Right cardiac atrium (tissue), 5 donors: ENCODE data around the gene NPS. TPM values are rescaled to one million over a fixed set of nuclear protein-coding genes. Genes with fewer than 3 reads are reported as not detected.

Source experiments
- ATAC-seq, 2 donors: fragments of 200-7000 bp; cut with Tn5 transposase; one replicate each; pipeline versions ENCODE4 v1.8.0 to v1.9.1; 2020; ENCODE audit warnings: moderate library complexity in 2 of 2, mild to moderate bottlenecking in 1 of 2
- DNase-seq, 3 donors: peaks; one replicate each; pipeline ENCODE4 v3.0.0-alpha.2; 2020
- H3K27ac ChIP-seq: one replicate; pipeline ENCODE4 v1.5.1; 2013; ENCODE audit warnings: mild to moderate bottlenecking, low read length, control low read depth, moderate library complexity
- H3K27me3 ChIP-seq: one replicate; pipeline ENCODE4 v1.6.1; 2013; ENCODE audit not compliant: control insufficient read depth, insufficient read depth
- H3K4me1 ChIP-seq: one replicate; pipeline ENCODE4 v1.6.1; 2013; ENCODE audit warnings: low read length; ENCODE audit not compliant: control insufficient read depth, insufficient read depth
- H3K4me3 ChIP-seq: one replicate; pipeline ENCODE4 v1.5.1; 2013; ENCODE audit warnings: low read length, control low read depth
- H3K9me3 ChIP-seq: one replicate; pipeline ENCODE4 v1.6.1; 2013; ENCODE audit warnings: low read length; ENCODE audit not compliant: control insufficient read depth
- WGBS: extraction: QIAGEN DNeasy Blood & Tissue Kit; methylation state at CpG from one replicate; pipeline ENCODE4 v1.1.7; 2013; 5-methylcytosine and 5-hydroxymethylcytosine counted together
- intact Hi-C, 4 donors: fragments of 100-400 bp; cut with DNase I; formaldehyde crosslinking; loops; one replicate each; pipeline versions ENCODE4 v1.11.0 to v1.14.0; 2022 to 2023
- long read RNA-seq, 4 donors: library from polyadenylated mRNA; unstranded; transcript quantifications; one replicate each; pipeline ENCODE4 v2.0.0, GENCODE V29; 2020 to 2021
- polyA plus RNA-seq: library from polyadenylated mRNA; stranded (reverse); fragments of 200-250 nt; gene quantifications from one replicate; pipeline ENCODE4 v1.2.3, GENCODE V29; 2013
- total RNA-seq, 4 donors: library from RNA; stranded (reverse); fragmentation: NEBNext Ultra II Directional; extraction: Animal tissue kit (Norgen Biotek cat#: 25700); gene quantifications; one replicate each; pipeline ENCODE4 v1.2.1, GENCODE V29; 2021
- donor health status: healthy with polysubstance abuse.
- donor health status: DM: no; HTN: yes; CAD: no.
- donor health status: DM: no; HTN: no; CAD: no.
- donor health status: DM: no; HTN: yes; CAD: no; lungs with severe emphysema.
- donor health status: DM: yes; HTN: yes; CAD: no.

NPS gene, protein sequence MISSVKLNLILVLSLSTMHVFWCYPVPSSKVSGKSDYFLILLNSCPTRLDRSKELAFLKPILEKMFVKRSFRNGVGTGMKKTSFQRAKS
- total RNA-seq (not detected), polyA plus RNA-seq (not detected)
- long read RNA-seq, donor 1: 0 reads
- long read RNA-seq, donor 2: 0 reads
- long read RNA-seq, donor 3: 0 reads
- long read RNA-seq, donor 4: 0 reads

DNA sequence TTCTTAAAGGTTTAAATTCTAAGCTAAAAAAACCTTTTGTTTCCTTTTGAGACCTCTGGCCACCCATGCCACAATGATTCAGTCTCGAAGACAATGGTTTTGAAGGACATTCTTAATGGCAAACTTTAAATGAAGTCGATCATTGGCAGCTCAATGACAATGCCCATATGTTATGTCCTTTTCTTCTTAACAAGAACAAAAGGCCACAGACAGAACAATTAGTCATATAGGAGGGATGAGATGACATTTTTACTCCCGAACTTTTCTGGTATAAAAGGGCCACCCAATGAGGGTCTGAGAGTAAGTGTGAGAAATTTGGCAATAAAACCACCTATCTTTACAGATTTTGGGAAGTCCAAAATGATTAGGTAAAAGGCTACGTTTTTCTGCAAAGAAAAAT lies at the start of gene NPS:
NPS (plus strand) TSS at position 301 of the 400 bp plus-strand sequence; CDS start at position 361, 60 bp downstream.
- H3K4me1 ChIP-seq: no peaks in the 10 kb centered on the region
- no peak within 1 kb of the TSS for H3K27ac ChIP-seq
- no peaks in the 10 kb centered on the region for H3K27me3 ChIP-seq
- no peak within 1 kb of the TSS for H3K4me3 ChIP-seq
- ATAC-seq (no peak), DNase-seq (no peak)
- WGBS: 65% methylated on average over 4 of the region's 4 CpGs
- H3K9me3 ChIP-seq: no peaks in the 10 kb centered on the region
- intact Hi-C loops: no loop called here

DNA sequence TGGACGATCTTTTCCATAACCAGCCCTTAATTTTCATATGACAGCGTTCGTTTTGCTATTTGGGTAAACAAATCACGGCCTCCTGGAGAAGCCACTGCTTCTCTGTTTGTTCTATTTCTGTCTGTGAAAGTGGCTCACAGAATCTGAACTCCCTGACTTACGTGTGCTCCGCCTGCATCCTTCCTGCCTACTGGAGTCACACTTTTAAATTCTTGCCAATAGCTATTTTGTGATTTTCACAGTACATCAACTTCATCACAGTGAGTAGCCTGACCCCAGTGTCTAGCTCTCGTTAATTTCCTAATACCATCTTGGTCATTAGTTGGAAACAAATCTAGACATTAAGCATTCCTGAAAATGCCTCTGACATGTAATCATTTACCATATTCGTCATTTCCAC lies 49.0 kb upstream of the NPS start:
- H3K9me3 ChIP-seq: no peaks in the 10 kb centered on the region
- no peaks in the 10 kb centered on the region for H3K4me1 ChIP-seq
- DNase-seq (no peak), ATAC-seq (no peak)
- WGBS: 54% methylated on average over 8 of the region's 8 CpGs
- intact Hi-C loops: no loop called here
- H3K4me3 ChIP-seq: no peak overlapping the region
- H3K27me3 ChIP-seq: no peaks in the 10 kb centered on the region
- no peak overlapping the region for H3K27ac ChIP-seq

DNA sequence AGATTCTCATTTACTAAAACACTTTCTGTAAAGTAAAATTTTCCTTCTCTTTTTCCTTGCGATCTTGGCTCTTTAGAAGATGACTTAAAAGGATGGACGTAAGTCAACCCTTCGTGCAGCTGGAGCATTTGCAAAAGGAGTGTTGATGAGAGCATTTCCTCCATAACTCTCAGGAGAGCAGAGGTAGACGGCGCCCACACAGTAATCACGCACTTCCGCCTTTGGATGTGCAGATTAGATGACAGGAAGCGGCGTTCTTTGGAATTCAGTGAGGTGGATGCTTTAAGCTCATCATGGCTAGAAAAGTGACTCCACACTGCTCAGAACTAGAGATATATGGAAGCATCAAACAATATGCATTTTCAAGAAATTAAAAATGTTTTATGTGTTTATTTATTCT lies 43.0 kb upstream of the NPS start:
- peak in 1 of 2 donors; percentile 21 for ATAC-seq

DNA sequence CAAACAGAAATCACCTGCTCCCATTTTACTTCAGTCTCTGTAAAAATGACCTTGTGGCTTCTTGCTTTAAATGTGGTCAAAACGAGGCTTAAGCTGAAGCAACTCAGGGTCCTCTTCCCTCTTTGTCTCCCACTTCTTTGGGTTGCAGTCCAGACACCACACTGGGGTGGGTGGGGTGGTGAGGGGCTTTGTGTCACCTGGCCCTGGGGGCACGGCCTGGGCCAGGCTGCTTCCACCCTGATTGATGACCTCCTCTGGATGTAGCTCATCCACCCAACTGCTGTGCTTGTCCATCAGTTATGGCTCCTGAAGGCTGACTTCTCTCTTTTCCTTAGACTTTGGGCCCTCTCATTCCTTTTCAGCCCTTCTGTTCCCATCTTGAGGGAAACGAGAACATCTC lies 26.8 kb upstream of the NPS start:
- no peak for ATAC-seq
- WGBS: 81% methylated on average over 3 of the region's 3 CpGs
- Histone ChIP-seq H3K27me3 (no peaks in the 10 kb centered on the region), H3K9me3 (no peaks in the 10 kb centered on the region), H3K4me3 (no peak overlapping the region), H3K27ac (no peak overlapping the region), H3K4me1 (no peaks in the 10 kb centered on the region)
- DNase-seq: no peak
- intact Hi-C loops: no loop called here

More for the DNA sequence above, 43.0 kb upstream of the NPS start:
- Histone ChIP-seq H3K27me3 (no peaks in the 10 kb centered on the region), H3K4me1 (no peaks in the 10 kb centered on the region), H3K4me3 (no peak overlapping the region), H3K27ac (no peak overlapping the region), H3K9me3 (no peaks in the 10 kb centered on the region)
- no peak for DNase-seq
- WGBS: 39% methylated on average over 9 of the region's 9 CpGs
- intact Hi-C loops: no loop called here

GRCh38 chr10:127523476-127523875 lies 25.6 kb upstream of the NPS start:
- H3K4me1 ChIP-seq: no peaks in the 10 kb centered on the region
- intact Hi-C loops: no loop called here
- no peak overlapping the region for H3K4me3 ChIP-seq
- no peaks in the 10 kb centered on the region for H3K27me3 ChIP-seq
- H3K9me3 ChIP-seq: no peaks in the 10 kb centered on the region
- WGBS: 57% methylated on average over 6 of the region's 6 CpGs
- no peak overlapping the region for H3K27ac ChIP-seq
- DNase-seq (no peak), ATAC-seq (no peak)

- H3K4me3 ChIP-seq: no peak overlapping the region
- H3K27me3 ChIP-seq: no peaks in the 10 kb centered on the region
- H3K9me3 ChIP-seq: no peaks in the 10 kb centered on the region
- ATAC-seq (no peak), DNase-seq (no peak)
- WGBS: 52% methylated on average over 1 of the region's 1 CpG
- intact Hi-C loops: no loop called here
- H3K4me1 ChIP-seq: no peaks in the 10 kb centered on the region
- no peak overlapping the region for H3K27ac ChIP-seq
Observed at GRCh38 chr10:127524229-127524628, 24.9 kb upstream of the NPS start.

DNA sequence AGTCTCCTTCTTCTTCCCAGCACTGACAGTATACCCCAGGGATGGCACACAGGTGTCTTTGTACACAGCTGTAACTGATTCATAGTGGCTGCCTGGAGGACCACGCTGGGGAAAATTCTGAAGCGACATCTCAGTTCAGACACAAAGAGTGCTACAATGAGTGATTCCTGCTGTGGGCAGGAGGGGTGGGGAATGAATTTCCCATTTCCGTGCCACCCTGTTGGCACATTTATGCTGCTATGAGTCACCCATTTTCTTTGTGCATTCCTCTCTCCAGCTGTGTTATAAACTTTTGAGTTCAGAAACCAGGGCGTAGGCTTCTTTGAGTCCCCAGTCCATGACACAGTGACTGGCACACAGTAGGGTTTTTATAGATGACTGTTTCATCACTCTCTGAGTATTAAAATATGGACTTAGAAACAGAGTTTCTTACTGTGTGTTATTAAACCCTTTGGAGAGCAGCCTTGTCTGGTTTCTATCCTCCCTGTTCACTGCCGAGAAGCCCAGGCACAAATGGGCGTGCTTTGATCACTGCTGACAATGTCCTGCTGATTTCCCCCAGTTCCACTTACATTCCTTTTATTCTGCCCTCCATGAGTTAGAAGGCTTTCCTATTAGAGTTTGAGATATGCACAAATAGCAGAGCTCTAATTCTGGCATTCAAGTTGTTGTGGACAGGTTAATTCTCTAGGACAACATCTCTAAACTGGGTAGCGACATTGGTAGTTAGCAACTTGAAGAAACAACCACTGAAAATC lies 24.0 kb upstream of the NPS start:
- DNase-seq (no peak), ATAC-seq (no peak)
- Histone ChIP-seq H3K27me3 (no peaks in the 10 kb centered on the region), H3K9me3 (no peaks in the 10 kb centered on the region), H3K4me3 (no peak overlapping the region), H3K27ac (no peak overlapping the region), H3K4me1 (no peaks in the 10 kb centered on the region)
- intact Hi-C loops: no loop called here
- WGBS: 75% methylated on average over 7 of the region's 7 CpGs

DNA sequence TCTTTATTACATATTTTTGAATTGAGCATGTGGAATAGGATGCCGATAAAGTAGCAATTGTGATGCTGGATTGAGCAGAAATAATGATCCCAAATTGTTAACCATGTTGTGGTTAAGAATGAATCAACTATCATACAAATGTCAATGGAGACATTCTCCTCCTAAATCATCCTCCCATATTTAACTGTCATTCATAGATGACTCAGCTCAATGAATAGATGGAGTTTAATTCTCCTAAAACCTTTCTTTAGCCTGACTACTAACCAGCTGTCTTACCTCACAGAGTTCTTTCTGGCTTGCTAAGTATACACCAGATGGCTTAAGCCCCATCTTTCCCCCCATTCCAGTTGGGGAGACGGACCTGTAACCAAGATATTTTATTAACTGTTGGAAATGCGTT lies 23.4 kb upstream of the NPS start:
- Histone ChIP-seq H3K4me3 (no peak overlapping the region), H3K27ac (no peak overlapping the region), H3K4me1 (no peaks in the 10 kb centered on the region), H3K9me3 (no peaks in the 10 kb centered on the region), H3K27me3 (no peaks in the 10 kb centered on the region)
- 82% methylated on average over 3 of the region's 3 CpGs for WGBS
- DNase-seq: no peak
- intact Hi-C loops: no loop called here
- no peak for ATAC-seq

DNA sequence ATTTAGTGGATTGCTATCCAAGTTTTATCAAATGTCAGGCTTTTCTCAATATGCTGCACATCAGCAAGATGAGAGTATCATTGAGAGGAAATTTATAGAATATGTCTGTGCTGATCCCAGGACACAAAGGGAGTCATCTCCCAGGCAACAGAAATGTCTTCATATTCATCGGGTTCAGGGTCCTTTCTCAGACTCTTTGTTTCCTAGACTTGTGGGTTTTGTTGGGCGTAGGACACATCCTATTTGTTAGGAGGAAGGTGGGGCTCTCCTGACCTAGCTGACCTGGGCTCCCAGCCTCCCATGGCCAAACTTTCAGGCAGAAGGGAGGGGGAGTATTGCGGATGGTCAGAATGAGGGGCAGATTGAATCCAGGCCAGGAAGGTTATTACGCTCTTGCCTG lies 22.9 kb upstream of the NPS start:
- no peaks in the 10 kb centered on the region for H3K27me3 ChIP-seq
- no peak for DNase-seq
- ATAC-seq: no peak
- no peaks in the 10 kb centered on the region for H3K9me3 ChIP-seq
- H3K4me1 ChIP-seq: no peaks in the 10 kb centered on the region
- H3K27ac ChIP-seq: no peak overlapping the region
- intact Hi-C loops: no loop called here
- WGBS: 82% methylated on average over 4 of the region's 4 CpGs
- no peak overlapping the region for H3K4me3 ChIP-seq

DNA sequence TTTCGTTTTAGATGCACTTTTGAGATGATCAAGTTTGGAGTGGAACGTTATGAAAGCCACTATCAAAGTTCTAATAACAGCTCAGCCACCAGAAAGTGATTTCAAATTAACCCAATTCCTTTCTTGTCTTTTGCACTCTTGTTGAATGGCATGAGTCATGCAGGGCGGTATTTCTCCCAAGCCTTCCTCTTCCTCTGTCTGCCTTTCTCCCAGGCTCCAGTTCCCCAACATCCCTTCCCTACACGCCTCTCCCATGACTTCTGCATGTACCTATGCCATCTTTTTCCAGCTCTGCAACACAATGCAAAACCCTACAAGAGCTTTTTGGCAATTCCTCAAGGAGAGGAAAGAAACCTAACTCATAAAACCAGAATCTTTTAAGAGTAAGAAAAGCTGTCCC lies 21.8 kb upstream of the NPS start:
- Histone ChIP-seq H3K27me3 (no peaks in the 10 kb centered on the region), H3K27ac (no peak overlapping the region), H3K4me3 (no peak overlapping the region), H3K9me3 (no peaks in the 10 kb centered on the region), H3K4me1 (no peaks in the 10 kb centered on the region)
- DNase-seq (no peak), ATAC-seq (no peak)
- intact Hi-C loops: no loop called here
- WGBS: 51% methylated on average over 4 of the region's 4 CpGs

DNA sequence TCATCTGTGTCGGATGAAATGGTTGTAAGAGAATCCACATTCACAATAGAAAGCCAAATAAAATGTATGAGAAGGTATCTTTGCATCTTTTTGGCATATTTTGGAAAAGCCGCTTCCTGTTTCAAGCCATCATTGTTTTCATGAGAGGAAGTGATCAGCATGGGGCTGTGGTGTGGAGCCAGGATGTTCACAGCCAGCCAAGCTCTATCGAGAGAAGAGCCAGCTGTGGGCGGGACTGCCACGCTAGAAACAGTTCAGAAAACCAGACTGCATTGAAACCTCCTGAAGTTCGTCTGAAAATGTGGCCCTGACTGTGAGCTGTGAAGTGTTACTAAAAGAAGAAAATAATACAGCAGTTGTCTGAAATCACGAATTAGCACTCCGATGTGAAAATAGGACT lies 21.2 kb upstream of the NPS start:
- Histone ChIP-seq H3K9me3 (no peaks in the 10 kb centered on the region), H3K4me3 (no peak overlapping the region), H3K27me3 (no peaks in the 10 kb centered on the region), H3K27ac (no peak overlapping the region), H3K4me1 (no peaks in the 10 kb centered on the region)
- intact Hi-C loops: no loop called here
- ATAC-seq (peak; percentile 77 to 80), DNase-seq (peak; percentile 60 to 80 (median 69))
- 31% methylated on average over 8 of the region's 8 CpGs for WGBS
